C1 segment of cervical spinal cord (tissue), 14 donors: ENCODE results near the gene AIPL1.

Experiments used
- DNase-seq, 14 donors: peaks; one replicate each; lab custom pipeline; 2025; lab: John Stamatoyannopoulos, UW

AIPL1 gene

GRCh38 chr17:6449307-6449706 lies 14.4 kb upstream of the AIPL1 start:
- DNase-seq = no peak

- no peak for DNase-seq
These were observed 13.6 kb upstream of the AIPL1 start for GRCh38 chr17:6448473-6448872.

- DNase-seq = no peak
These were observed 11.7 kb upstream of the AIPL1 start for GRCh38 chr17:6446516-6447100.

GRCh38 chr17:6444571-6445335 lies 9.8 kb upstream of the AIPL1 start:
- DNase-seq = no peak

- DNase-seq = peak; percentile 39 to 95 (median 85)
These were observed 9.0 kb upstream of the AIPL1 start, which contains the start of gene PIMREG for GRCh38 chr17:6443692-6444570. Gene PIMREG, plus strand, starts transcription at chr17:6444455. Its CDS starts 656 bp downstream, at chr17:6445111.

GRCh38 chr17:6442775-6443174 lies 7.9 kb upstream of the AIPL1 start:
- no peak for DNase-seq

GRCh38 chr17:6439951-6440350 lies 5.0 kb upstream of the AIPL1 start:
- DNase-seq = no peak

GRCh38 chr17:6437956-6438355 lies 3.0 kb upstream of the AIPL1 start:
- DNase-seq = no peak

GRCh38 chr17:6437466-6437865 lies 2.5 kb upstream of the AIPL1 start:
- no peak for DNase-seq

GRCh38 chr17:6435968-6436367 lies 1.0 kb upstream of the AIPL1 start:
- DNase-seq = peak in 11 of 14 donors; percentile 5 to 42 (median 18)

GRCh38 chr17:6430769-6431168 lies 4.2 kb downstream of the AIPL1 start:
- no peak for DNase-seq

GRCh38 chr17:6429266-6429665 lies 5.7 kb downstream of the AIPL1 start:
- no peak for DNase-seq

- DNase-seq = no peak
These were observed 6.5 kb downstream of the AIPL1 start for GRCh38 chr17:6428207-6428965.

- no peak for DNase-seq
These were observed 7.6 kb downstream of the AIPL1 start for GRCh38 chr17:6427279-6427781.

GRCh38 chr17:6426356-6427101 lies 8.4 kb downstream of the AIPL1 start:
- DNase-seq = no peak

GRCh38 chr17:6425407-6425806 lies 9.5 kb downstream of the AIPL1 start:
- DNase-seq = no peak

GRCh38 chr17:6423931-6424330 lies 11.0 kb downstream of the AIPL1 start:
- DNase-seq = no peak

GRCh38 chr17:6422654-6423241 lies 12.2 kb downstream of the AIPL1 start:
- no peak for DNase-seq

GRCh38 chr17:6421700-6422604 lies 13.0 kb downstream of the AIPL1 start:
- peak; percentile 15 to 76 (median 56) for DNase-seq
